Left colon (tissue), 2 donors: Measurements from ENCODE around the gene ABLIM3. TPM values are rescaled to one million over a fixed set of nuclear protein-coding genes. Genes with fewer than 3 reads are reported as not detected.
A peak's percentile ranks its signal among the peaks of the same experiment; 100 is the strongest.

Experiments used
- ATAC-seq: fragments of 200-7000 bp; cut with Tn5 transposase; one replicate; pipeline ENCODE4 v1.9.1; 2020; ENCODE audit warnings: mild to moderate bottlenecking, moderate library complexity
- DNase-seq, 2 donors: peaks; one replicate each; pipeline ENCODE4 v3.0.0-alpha.2; 2020
- intact Hi-C, 2 donors: fragments of 100-400 bp; cut with DNase I in 1 of 2; cut with micrococcal nuclease in 1 of 2; formaldehyde crosslinking; loops; one replicate each; pipeline versions ENCODE4 v1.11.2 to v1.14.0; 2022; cut with DNase I, micrococcal nuclease
- total RNA-seq, 2 donors: library from RNA; stranded (reverse); fragmentation: NEBNext Ultra II Directional; extraction: Animal tissue kit (Norgen Biotek cat#: 25700); gene quantifications; one replicate each; pipeline ENCODE4 v1.2.1, GENCODE V29; 2021
- donor health status: DM: no; HTN: no; CAD: no.
- donor health status: DM: yes; HTN: yes; CAD: no.

Gene ABLIM3
- total RNA-seq, 2 donors from 2014 or later: 3.4 to 4.3 TPM

DNA sequence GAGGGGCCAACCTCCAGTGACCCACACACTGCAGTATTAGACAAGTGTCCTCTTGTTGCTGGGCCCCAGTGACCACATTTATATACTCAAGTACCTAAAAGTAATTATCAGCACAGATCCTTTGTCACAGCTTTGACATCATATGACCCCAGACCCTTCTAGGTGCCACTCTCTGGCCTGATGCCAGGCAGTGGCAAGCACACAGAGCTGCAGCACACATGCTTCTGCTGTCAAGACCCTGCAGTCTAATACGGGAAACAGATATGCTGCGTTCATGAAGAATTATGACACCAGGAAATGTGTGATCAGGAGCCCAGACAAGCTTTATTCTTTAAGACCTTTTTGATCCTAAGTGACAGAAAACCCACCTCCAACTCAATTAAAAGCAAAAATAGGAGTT lies 66.5 kb downstream of the ABLIM3 start:
- intact Hi-C loops: no loop called here
- ATAC-seq (no peak), DNase-seq (no peak)

DNA sequence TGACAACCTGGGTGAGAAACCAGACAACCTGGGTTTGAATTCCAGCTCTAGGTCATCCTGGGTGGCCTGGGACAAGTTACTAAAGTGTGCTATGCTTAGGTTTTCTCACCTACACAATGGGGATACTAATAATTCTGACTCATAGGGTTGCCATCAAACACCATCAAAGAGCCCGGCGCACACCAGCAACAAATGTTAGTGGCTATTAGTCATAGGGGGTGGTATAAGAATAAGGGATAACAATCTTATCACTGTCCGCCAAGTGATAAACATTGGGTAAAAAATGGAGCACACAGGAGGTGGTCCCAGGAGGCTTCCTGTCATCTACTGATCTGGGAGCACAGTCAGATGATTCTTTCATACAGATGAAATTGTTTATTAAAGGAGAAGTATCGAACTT lies 68.9 kb downstream of the ABLIM3 start:
- ATAC-seq (no peak), DNase-seq (no peak)
- intact Hi-C loops: no loop called here

DNA sequence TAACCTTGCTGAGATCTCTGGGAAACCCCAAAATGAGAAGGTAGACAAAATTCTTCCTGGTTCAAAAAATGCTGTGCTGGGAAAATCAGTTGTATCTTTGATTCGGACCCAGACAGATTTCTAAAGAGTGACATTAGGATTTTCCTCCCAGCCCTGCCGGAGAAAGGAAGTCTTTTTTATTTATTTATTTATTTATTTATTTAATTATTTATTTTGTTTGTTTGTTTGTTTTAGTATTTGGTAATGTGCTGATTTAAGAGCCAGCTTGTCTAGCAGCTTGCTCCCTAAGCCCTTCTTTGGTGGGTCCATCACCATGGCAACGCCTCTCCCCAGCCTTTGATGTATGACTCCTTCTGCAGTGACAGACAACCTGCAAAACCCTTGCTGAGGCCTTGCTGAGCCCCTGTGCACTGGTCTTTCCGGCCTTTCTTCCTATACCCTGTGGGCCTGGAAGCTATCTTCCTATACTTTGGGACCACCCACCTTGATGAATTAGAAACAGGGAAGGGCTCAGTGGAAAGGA lies 69.7 kb downstream of the ABLIM3 start:
- intact Hi-C loops: no loop called here
- DNase-seq (no peak), ATAC-seq (no peak)

DNA sequence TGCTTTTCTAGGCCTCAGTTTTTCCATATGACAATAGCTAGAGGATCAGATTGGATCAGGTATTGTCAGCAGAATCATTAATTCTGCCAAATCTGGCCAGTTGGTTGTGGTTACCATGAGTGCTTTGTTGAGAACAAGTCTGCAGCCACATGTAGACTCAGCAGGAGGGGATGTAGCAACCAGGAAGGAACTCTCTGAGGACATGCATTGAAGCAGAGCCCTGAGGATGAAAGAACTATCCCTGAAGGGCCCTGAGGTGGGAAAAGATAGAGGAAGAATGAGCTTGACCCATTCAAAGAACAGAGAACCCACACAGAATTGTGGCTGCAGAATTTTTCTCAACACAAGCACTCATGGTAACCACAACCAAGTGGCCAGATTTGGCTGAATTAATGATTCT lies 70.3 kb downstream of the ABLIM3 start:
- DNase-seq (no peak), ATAC-seq (no peak)
- intact Hi-C loops: no loop called here

DNA sequence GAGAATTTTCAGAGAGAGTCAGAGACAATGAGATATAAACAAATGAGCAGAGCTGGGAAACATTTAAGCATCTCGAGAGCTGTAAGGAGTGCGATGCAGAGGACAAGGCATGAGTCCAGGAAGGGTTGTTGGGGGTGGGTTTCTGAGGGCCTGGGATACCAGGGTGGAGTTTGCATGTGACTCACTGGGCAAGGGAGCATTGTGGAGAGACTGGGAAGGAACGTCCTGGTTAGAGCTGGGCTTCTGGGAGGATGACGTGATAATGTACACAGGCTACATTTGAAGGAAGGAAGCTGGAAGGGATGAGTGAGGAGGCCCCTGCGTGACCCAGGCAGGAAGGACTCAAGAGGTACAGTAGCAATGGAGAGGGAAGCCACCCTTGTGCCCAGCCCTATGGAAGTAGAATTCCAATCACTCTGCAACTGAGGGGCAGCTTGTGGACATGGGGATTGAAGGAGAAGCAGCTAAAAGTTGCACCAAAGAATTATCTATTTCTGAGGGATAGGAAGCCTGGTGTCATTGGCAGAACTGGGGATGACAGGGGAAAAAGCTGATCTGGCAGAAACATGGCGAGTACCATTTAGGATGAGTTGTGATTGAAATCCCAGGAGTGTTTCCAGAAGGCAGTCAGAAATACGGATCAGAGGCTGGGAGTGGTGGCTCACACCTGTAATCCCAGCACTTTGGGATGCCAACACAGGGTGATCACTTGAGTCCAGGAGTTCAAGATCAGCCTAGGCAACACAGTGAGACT lies 71.1 kb downstream of the ABLIM3 start:
- ATAC-seq (no peak), DNase-seq (peak in 1 of 2 donors; percentile 16)
- intact Hi-C loops: no loop called here

DNA sequence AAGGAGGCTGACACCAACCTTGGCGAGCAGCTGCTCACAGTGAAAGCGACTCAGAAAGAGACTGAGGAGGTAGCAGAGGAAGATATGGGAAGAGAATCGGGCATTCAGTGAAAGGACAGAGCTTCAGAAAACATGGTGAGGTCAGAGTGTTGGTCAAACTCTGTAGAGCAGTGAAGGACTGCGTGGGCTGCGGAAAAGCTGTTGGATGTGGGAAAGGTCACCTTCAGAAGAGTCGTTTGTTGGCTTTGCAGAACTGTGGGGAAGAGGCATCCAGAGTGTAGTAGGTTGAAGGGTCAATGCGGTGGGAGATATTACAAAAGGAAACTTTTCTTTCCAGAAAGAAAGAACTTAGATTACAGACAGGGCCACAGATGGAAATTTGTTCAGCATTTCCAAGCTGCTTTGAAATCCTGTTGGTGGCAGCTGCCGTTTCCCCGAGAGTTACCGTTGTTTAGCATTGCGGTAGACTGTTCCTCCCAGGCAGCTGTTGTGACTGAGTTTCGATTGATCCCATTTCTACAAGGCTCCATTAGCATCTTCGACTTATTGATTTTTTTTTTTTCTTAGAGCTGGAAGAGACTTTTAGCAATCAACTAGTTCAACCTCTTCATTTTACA lies 72.1 kb downstream of the ABLIM3 start:
- intact Hi-C loops: no loop called here
- ATAC-seq: no peak
- DNase-seq: no peak

DNA sequence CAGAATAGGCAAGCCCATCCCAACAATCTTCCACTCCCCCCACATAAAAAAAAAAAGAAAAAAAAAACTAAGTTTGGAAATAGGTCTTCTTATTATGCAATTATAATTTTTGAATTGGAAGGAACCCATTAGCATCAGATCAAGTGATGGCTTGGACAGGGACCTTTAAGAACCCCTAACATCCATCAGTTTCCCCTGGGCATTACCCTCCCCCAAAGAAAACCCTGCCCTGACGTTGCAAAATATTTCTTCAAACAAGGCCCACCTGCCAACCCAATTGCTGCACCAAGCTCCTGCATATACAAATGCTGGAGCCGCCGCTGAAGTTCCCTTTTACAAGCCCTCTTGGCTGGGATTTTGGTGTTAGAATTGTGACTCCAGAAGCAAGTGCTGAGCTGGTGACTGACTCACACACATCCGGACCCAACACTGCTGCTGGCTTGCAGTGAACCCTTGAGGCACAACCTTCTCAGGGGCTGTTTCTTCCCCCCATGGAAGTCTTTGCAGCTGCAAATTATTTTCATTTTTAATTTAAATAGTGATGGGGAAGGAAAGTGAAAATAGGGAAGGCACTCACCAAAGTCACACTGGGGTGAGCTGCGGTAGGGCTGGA lies 74.3 kb downstream of the ABLIM3 start:
- ATAC-seq: no peak
- peak in 1 of 2 donors; percentile 43 for DNase-seq
- intact Hi-C loops: no loop called here

DNA sequence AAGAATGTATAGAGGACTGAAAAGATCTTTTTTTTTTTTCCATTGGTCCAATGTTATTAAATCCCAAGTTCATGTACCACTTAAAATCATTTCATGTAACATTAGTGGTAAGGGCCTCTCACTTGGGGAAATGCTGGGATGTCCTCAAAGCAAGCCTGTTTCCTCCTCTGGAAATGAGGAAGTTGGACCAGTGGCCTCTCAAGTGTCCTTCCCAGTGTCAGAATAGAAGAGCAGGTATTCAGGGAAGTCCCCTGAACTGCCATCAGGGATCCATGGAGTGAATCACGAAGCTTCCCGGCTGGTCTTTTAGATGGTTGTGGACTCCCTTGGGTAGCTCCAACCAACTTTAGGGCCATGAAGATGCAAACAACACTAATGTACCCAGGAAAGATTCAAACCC lies 75.2 kb downstream of the ABLIM3 start:
- no peak for ATAC-seq
- intact Hi-C loops: no loop called here

DNA sequence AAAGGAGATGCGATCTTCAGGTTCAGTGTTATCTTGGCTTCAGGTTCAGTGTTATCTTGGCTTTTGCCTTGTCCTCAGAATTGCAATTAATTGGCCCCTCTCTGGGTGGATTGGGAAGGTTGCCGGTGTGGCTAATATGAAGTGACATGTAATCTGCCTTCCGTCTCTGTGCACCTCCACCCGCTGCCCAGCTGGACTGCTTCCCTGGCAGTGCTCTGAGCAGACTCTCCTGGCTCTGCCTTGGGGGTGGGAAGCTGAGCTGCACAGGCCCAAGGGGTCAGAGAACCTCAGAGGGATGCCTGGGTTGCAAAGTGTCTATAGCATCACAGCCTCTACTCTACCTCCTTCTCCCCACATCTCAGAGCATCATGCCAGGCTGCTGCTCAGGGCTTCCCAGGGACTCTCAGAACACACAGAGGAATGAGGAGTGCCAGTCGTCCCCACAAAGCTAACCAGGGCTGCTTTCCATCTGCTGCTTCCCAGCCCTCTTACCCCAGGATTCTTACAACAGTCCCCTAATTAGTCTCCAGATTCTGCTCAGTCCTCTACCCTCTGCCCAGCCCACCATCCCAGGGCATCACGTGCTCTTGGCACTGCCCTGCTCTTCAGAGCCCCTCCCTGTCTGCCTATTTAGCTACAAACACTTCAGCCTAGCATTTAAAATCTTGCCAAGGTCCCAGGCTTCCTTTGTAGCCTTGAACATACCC lies 76.0 kb downstream of the ABLIM3 start:
- ATAC-seq (no peak), DNase-seq (no peak)
- intact Hi-C loops: no loop called here

More for the DNA sequence above, 75.2 kb downstream of the ABLIM3 start:
- DNase-seq: no peak

DNA sequence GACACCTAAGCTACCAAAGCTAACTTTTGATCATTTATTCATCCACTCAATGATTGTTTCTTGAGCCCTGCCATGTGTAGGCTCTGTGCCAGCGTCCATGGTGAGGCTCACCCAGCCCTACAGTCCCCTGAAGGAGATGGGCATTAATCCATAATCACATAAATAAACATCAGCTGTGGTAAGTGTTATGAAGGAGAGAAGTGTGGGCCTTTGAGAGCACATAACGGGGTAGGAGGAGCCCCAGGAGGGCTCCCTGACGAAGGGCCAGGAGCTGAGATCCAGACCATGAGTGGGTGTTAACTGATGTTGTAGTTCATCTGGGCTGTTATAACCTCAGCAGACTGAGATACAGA lies 76.5 kb downstream of the ABLIM3 start:
- intact Hi-C loops: no loop called here
- DNase-seq: no peak
- no peak for ATAC-seq

DNA sequence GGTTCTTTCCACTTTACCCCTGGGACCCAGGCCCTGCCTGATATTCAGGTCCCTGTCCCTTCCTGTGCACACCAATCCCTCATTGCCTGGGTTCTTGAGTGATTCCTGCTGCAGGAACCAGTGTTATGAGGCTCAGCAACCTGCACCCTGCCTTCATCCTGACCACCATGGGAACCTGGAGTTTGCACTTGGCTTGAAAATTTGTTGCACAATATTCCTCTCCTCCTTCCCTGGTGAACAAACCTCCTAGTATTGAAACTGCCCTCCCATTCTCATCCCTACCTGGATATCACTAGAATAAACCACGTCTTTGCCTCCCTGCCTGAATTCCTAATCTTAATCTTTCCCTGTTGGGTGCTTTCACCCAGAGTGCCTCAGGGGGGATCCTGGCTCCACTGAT lies 78.3 kb downstream of the ABLIM3 start:
- no peak for DNase-seq
- intact Hi-C loops: no loop called here
- ATAC-seq: no peak

DNA sequence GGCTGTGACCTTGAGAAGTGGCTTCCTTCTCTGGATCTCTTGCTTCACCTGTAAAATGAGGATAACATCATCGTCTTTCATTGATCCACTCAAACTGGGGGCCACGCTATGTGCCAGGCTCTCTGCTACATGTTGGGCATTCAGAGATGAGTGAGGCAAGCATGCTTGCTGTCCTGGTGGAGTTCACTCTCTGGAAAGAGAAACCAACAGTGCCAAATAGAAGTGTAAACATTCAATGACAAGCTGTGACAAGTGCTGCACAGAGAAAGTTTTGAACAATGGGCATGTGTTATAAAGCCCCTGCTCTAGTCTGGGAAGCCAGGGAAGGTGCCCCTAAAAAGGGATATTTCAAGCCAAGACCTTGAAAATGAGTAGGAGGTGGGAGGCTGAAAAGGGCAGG lies 79.5 kb downstream of the ABLIM3 start:
- DNase-seq: no peak
- intact Hi-C loops: loop anchor here in 1 of 2 donors (10.0 kb wide), 1 partner anchor 76 kb away; the partner anchor contains the start of gene ABLIM3
- ATAC-seq: no peak

DNA sequence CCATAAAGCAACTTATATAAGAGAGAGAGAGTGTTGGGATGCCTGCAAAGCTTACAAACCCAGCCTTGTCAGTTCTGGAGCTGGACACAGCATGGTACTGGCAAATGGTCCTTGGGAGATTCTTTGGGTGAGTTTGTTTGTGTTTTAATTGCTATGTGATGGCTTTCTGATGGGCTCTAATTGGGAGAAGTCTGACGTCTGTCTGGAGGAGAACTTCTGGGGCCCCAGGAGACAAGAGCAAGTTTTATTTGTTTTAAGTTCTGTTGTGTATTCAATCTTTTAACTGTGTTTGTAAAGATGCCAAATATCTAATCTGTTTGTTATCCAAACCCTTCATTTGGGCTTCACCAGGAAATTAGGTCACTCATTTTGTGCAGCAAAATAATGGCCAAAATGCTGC lies 80.0 kb downstream of the ABLIM3 start:
- no peak for ATAC-seq
- intact Hi-C loops: loop anchor here in 1 of 2 donors (10.0 kb wide), 1 partner anchor 77 kb away; the partner anchor contains the start of gene ABLIM3
- no peak for DNase-seq

DNA sequence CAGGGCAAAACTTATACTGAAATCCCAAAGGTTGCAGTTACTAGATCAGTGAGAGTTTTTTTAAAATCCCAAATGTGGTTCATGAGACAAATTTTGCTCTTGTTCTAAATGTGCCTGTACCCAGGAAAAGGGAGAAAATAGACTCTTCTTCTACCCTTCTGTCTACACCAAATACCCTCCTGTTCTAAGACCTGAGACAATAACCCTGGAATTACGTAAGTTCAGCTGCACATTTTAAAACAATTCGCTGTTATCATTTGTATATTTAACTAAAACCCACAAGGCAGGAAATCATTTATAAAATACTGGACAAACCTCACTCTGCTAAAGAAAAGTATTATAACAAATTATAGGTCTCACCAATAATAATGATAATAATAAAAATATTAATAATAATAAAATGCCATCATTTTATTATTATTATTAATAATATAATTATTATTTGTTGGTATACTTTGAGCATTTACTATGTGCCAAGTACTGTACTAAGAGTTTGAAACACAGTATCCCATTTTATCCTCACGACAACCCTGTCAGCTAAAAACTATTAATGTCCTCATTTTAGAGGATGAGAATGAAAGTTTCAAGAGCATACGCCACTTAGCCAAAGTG lies 80.5 kb downstream of the ABLIM3 start:
- no peak for DNase-seq
- ATAC-seq: no peak
- intact Hi-C loops: loop anchor here in 1 of 2 donors (10.0 kb wide), 1 partner anchor 77 kb away; the partner anchor contains the start of gene ABLIM3

DNA sequence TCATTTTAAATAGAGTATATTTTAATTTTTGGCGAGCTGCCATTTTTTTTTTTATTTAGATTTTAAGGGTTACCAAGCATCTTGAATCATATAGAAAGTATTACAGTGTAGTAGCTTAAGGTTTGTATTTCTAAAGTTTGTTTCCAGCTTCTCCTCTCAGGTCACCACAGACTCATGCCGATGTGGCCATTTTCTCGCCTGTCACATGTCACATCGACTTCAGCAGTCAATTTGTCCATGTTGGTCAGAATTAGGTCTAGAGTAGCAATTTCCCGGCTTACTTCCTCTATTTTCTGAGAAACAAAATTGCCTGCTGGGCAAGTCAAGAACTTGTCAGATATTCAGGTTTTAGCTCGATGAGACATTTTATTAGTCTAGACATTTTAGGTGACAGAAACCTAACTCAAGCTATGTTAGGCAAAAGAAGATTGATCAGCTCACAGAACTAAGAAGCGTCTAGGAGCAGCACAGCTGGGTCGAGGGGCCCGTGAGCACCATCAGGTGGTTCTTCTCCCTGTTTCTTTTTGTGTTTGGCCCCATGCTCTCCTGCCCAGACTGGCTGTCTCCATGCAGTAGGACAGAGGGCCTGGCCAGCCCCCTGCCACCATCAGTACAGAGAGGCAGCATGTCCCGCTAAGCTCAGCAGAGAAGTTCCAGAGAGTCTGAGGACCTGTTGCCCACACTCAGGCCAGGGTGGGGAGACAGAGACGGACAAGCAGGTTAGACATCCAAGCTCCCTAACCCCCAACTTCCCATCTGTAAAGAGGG lies 82.0 kb downstream of the ABLIM3 start:
- DNase-seq (no peak), ATAC-seq (no peak)
- intact Hi-C loops: loop anchor here in 1 of 2 donors (10.0 kb wide), 1 partner anchor 78 kb away; the partner anchor contains the start of gene ABLIM3

DNA sequence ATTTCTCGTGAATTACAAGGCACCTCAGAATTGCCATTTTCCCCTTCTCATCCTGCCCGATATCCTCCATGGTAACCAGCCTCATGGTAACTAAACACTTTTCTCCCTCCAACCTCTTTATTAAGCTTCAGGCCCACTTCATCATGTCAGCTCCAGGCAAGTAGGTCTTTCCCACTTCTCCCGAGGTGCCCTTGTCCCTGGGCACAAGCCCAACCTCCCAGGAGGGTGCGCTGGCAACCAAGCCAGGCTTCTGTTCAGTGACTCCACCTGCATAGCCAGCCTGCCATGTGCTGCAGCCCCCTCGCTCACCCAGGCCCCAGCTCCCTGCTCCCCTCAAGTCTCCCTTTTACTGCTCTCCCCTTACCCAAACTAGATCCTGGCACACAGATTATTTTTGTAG lies 83.0 kb downstream of the ABLIM3 start:
- intact Hi-C loops: loop anchor here in 1 of 2 donors (10.0 kb wide), 1 partner anchor 79 kb away; the partner anchor contains the start of gene ABLIM3
- ATAC-seq (no peak), DNase-seq (no peak)

DNA sequence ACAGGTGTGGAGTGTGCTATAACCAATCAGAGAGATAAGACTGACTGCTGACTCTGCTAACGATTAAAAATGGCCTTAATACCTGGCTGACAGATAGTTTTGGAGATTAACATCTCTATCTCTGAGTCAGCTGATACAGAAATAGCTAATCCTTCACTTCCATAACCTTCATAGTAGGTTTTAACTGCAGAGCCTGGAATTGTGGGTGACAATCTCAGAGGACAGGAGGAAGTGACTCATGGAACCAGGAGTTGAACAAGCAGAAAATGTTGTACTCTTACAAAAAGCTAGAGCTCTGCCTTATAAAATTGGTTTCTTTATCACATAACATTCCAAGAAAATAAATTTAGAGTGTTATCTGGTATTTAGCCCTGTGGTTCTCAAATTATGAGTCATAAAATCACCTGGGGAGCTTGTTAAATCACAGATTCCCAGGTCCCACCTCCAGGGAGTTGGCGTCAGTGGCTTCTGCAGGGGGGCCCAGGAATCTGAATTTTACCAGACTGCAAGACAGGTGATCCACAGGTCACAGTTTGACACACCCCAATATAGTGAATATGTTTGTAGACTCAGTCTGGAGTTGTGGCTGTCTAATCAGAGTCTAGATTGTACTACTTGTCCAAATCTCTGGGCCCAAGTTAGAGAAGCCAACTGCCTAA lies 86.0 kb downstream of the ABLIM3 start:
- ATAC-seq (no peak), DNase-seq (no peak)
- intact Hi-C loops: loop anchor here in 1 of 2 donors (10.0 kb wide), 1 partner anchor 82 kb away; the partner anchor contains the start of gene ABLIM3
